Muscle layer of duodenum (tissue), 2 donors: ENCODE measurements around the gene ANGPTL8.

Experiments
- H3K27ac ChIP-seq: one replicate; pipeline ENCODE4 v1.7.0; 2013; ENCODE audit warnings: mild to moderate bottlenecking, low read length
- H3K27me3 ChIP-seq: one replicate; pipeline ENCODE4 v1.7.0; 2013; ENCODE audit warnings: low read depth, mild to moderate bottlenecking, control low read depth, low read length
- H3K36me3 ChIP-seq, 2 donors: one replicate each; pipeline ENCODE4 v1.7.0; 2013; ENCODE audit warnings: low read length in 2 of 2, control low read depth in 1 of 2, mild to moderate bottlenecking in 1 of 2; ENCODE audit not compliant: insufficient read depth in 2 of 2, control insufficient read depth in 1 of 2
- H3K4me1 ChIP-seq, 2 donors: one replicate each; pipeline ENCODE4 v1.7.0; 2013; ENCODE audit warnings: low read length in 2 of 2, mild to moderate bottlenecking in 2 of 2, control low read depth in 1 of 2, moderate library complexity in 1 of 2; ENCODE audit not compliant: insufficient read depth in 2 of 2, control insufficient read depth in 1 of 2
- H3K4me3 ChIP-seq, 2 donors: one replicate each; pipeline ENCODE4 v1.7.0; 2013; ENCODE audit warnings: low read length in 2 of 2, low read depth in 1 of 2, mild to moderate bottlenecking in 1 of 2
- H3K9me3 ChIP-seq, 2 donors: one replicate each; pipeline ENCODE4 v1.7.0; 2013; ENCODE audit warnings: low read length in 2 of 2, control low read depth in 1 of 2, mild to moderate bottlenecking in 1 of 2; ENCODE audit not compliant: control insufficient read depth in 1 of 2
- donor health status: healthy.

ANGPTL8 gene

DNA sequence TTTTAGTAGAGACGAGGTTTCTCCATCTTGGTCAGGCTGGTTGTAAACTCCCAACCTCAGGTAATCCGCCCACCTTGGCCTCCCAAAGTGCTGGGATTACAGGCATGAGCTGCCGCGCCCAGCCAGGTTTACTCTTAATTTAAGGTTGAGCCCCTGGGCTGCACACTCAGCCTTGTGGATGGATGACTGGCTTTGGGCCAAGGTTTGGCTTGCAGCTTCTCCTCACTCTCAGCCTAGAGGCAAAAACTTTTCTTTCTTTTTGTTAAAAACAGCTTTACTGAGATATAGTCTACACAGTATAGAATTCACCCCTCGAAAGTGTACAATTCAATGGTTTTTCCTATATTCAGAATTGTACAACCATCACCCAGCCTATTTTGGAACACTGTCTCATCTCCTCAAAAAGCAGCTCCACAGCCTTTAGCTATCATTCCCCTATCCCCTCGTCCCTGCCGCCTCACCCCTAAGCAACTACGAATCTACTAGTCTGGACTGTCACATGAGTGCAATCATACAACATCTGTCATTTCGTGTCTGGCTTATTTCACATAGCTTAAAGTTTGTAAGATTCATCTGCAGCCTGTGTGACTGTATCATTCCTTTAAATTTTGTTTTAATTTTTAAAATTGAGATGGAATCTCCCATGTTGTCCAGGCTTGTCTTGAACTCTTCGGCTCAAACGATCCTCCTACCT lies 42.1 kb downstream of the ANGPTL8 start:
- no peak overlapping the region for H3K4me3 ChIP-seq
- no peak overlapping the region for H3K27ac ChIP-seq
- H3K9me3 ChIP-seq, result no peaks in the 10 kb centered on the region
- H3K4me1 ChIP-seq, result no peaks in the 10 kb centered on the region
- no peaks in the 10 kb centered on the region for H3K36me3 ChIP-seq
- H3K27me3 ChIP-seq, result no peaks in the 10 kb centered on the region

- no peaks in the 10 kb centered on the region for H3K9me3 ChIP-seq
- H3K27me3 ChIP-seq, result no peaks in the 10 kb centered on the region
- H3K4me3 ChIP-seq, result no peak overlapping the region
- H3K27ac ChIP-seq, result no peak overlapping the region
- H3K4me1 ChIP-seq, result no peaks in the 10 kb centered on the region
- H3K36me3 ChIP-seq, result no peaks in the 10 kb centered on the region
These were observed 45.1 kb downstream of the ANGPTL8 start for GRCh38 chr19:11284515-11284914.

DNA sequence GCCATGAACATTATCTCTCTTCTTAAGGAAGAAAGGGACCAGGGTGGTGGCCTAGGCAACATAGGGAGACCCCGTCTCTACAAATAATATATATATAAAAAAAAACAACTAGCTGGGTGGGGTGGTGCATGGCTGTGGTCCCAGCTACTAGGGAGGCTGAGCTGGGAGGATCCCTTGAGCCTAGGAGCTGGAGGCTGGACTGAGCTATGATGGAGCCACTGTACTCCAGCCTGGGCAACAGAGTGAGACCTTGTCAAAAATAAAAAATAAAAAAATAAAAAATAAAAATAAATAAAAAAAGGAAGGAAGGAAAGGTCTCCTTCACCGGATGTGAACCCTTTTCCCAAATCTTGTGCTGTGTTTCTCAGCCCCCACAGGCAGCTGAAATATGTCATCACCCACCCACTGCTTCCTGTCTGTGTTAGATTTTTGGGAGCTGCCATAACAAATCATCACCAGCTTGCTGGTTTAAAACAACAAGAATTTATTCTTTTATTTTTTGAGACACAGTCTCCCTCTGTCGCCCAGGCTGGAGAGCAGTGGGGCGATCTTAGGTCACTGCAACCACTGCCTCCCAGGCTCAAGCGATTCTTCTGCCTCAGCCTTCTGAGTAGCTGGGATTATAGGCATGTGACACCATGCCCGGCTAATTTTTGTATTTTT lies 47.0 kb downstream of the ANGPTL8 start:
- no peaks in the 10 kb centered on the region for H3K4me1 ChIP-seq
- no peaks in the 10 kb centered on the region for H3K27me3 ChIP-seq
- no peaks in the 10 kb centered on the region for H3K36me3 ChIP-seq
- no peak overlapping the region for H3K27ac ChIP-seq
- H3K4me3 ChIP-seq, result no peak overlapping the region
- no peaks in the 10 kb centered on the region for H3K9me3 ChIP-seq

DNA sequence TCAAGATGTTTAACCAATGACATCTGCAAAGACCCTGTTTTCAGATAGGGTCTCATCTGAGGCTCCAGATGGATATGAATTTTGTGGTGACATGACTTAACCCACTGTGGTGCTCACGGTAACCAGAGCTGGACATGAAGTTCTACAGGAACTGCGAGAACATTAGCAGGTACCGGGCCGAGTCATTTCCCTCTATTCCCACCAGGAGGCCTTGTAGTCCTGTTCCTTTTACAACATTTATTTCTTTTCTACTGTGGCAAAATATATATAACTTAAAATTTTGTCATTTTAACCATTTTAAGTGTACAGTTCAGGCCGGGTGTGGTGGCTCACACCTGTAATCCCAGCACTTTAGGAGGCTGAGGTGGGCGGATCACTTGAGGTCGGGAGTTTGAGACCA lies 48.9 kb downstream of the ANGPTL8 start:
- H3K36me3 ChIP-seq, result no peaks in the 10 kb centered on the region
- no peak overlapping the region for H3K4me3 ChIP-seq
- H3K9me3 ChIP-seq, result no peaks in the 10 kb centered on the region
- H3K27ac ChIP-seq, result no peak overlapping the region
- H3K27me3 ChIP-seq, result no peaks in the 10 kb centered on the region
- H3K4me1 ChIP-seq, result peaks cover 0 to 1% of the 10 kb centered on the region in 2 donors

DNA sequence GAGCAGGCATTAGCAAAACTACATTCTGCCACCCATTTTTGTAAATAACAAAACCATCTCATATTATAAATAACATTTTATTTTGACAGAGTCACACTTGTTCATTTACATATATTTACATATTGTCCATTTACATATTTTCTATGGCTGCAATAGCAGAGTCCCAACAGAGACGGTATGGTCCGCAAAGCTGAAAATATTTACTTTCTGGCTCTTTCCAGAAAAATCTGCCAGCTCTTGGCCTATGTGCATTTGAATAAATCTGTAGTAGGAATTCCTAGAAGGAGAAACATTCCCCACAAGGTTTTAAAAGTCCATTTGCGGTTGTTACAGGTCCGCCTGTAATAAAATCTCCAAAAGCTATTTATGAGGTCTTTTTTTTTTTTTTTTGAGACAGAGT lies 50.8 kb downstream of the ANGPTL8 start:
- Histone ChIP-seq H3K27ac (no peak overlapping the region), H3K4me3 (no peak overlapping the region), H3K27me3 (no peaks in the 10 kb centered on the region), H3K9me3 (no peaks in the 10 kb centered on the region), H3K36me3 (no peaks in the 10 kb centered on the region), H3K4me1 (peaks cover 0 to 9% of the 10 kb centered on the region in 2 donors)

- peaks cover 0 to 9% of the 10 kb centered on the region in 2 donors for H3K4me1 ChIP-seq
- no peak overlapping the region for H3K4me3 ChIP-seq
- H3K27ac ChIP-seq, result no peak overlapping the region
- H3K9me3 ChIP-seq, result no peaks in the 10 kb centered on the region
- H3K27me3 ChIP-seq, result no peaks in the 10 kb centered on the region
- no peaks in the 10 kb centered on the region for H3K36me3 ChIP-seq
These were observed 52.0 kb downstream of the ANGPTL8 start for GRCh38 chr19:11291415-11291814.
